OCI-LY3 (cell line): Measurements from ENCODE around the gene HADHB.
"Not testable (repeated sequence)": the region's sequence is repeated elsewhere in the genome, so short reads cannot be mapped to it uniquely, and the experiment has no call there.

Source experiments
- H2AFZ ChIP-seq: fragments of 200-600, 300-600 bp; shearing (Covaris generic); 2 replicates; pipeline ENCODE4 v1.6.0; 2014; ENCODE audit warnings: antibody characterized with exemption, low read depth, low read length
- H3K27ac ChIP-seq: fragments of 200-600, 300-600 bp; sonication (generic); 2 replicates; pipeline ENCODE4 v1.5.1; 2014; ENCODE audit warnings: mild to moderate bottlenecking, low read length, moderate library complexity, mixed read lengths
- H3K27me3 ChIP-seq: fragments of 200-600, 300-600 bp; sonication (generic); 2 replicates; pipeline ENCODE4 v1.6.1; 2014; ENCODE audit warnings: low read depth, low read length, mixed read lengths
- H3K36me3 ChIP-seq: fragments of 200-600, 300-600 bp; sonication (generic); replicated peaks from 2 replicates; pipeline ENCODE3; 2014; ENCODE audit warnings: low read depth, low read length, mixed read lengths
- H3K4me1 ChIP-seq: fragments of 300-600, 200-600 bp; sonication (generic); 2 replicates; pipeline ENCODE4 v1.6.1; 2014; ENCODE audit warnings: low read length, mixed read lengths
- H3K4me2 ChIP-seq: fragments of 200-600, 300-600 bp; sonication (generic); 2 replicates; pipeline ENCODE4 v1.6.1; 2014; ENCODE audit warnings: low read length, mixed read lengths
- H3K4me3 ChIP-seq: fragments of 300-600, 200-600 bp; sonication (generic); 2 replicates; pipeline ENCODE4 v1.5.1; 2014; ENCODE audit warnings: antibody characterized with exemption, mild to moderate bottlenecking, low read length, moderate library complexity
- H3K79me2 ChIP-seq: fragments of 300-600, 200-600 bp; shearing (Covaris generic); 2 replicates; pipeline ENCODE4 v1.6.1; 2014; ENCODE audit warnings: mild to moderate bottlenecking, low read length, mixed read lengths
- H3K9ac ChIP-seq: fragments of 300-600, 200-600 bp; shearing (Covaris generic); 2 replicates; pipeline ENCODE4 v1.6.0; 2014; ENCODE audit warnings: mild to moderate bottlenecking, low read length, moderate library complexity
- H3K9me3 ChIP-seq: fragments of 200-600, 300-600 bp; shearing (Covaris generic); 2 replicates; pipeline ENCODE4 v1.6.1; 2014; ENCODE audit warnings: low read length, mixed read lengths; ENCODE audit not compliant: insufficient read depth
- H4K20me1 ChIP-seq: fragments of 200-600, 300-600 bp; sonication (generic); 2 replicates; pipeline ENCODE4 v1.6.1; 2016; ENCODE audit warnings: low read length, mixed read lengths; ENCODE audit not compliant: insufficient read depth
- CTCF ChIP-seq: fragments of 200-600, 300-600 bp; sonication (generic); IDR thresholded peaks from 2 replicates; pipeline ENCODE4 v1.5.1; 2014; ENCODE audit warnings: antibody characterized with exemption, low read length, low read depth
- EZH2phosphoT487 ChIP-seq: fragments of 200-600 bp; shearing (Covaris generic); IDR thresholded peaks from 2 replicates; pipeline ENCODE4 v1.6.1; 2018; ENCODE audit warnings: antibody characterized with exemption, mixed run types, low read depth

HADHB gene

GRCh38 chr2:26316041-26316440, 71.3 kb downstream of the HADHB start:
- Histone ChIP-seq H3K4me1 (no peaks in the 10 kb centered on the region), H2AFZ (no peak overlapping the region), H3K4me2 (no peak overlapping the region), H3K4me3 (no peak overlapping the region), H3K27ac (no peak overlapping the region), H3K27me3 (no peaks in the 10 kb centered on the region), H3K9me3 (no peaks in the 10 kb centered on the region), H3K36me3 (no peaks in the 10 kb centered on the region), H3K79me2 (no peaks in the 10 kb centered on the region), H3K9ac (no peak overlapping the region), H4K20me1 (no peaks in the 10 kb centered on the region)
- TF ChIP-seq EZH2phosphoT487 (no peak), CTCF (peak; percentile 28)

- Histone ChIP-seq H3K9ac (no peak overlapping the region), H2AFZ (no peak overlapping the region), H3K4me1 (no peaks in the 10 kb centered on the region), H3K4me3 (no peak overlapping the region), H3K9me3 (no peaks in the 10 kb centered on the region), H3K27me3 (no peaks in the 10 kb centered on the region), H3K4me2 (no peak overlapping the region), H4K20me1 (no peaks in the 10 kb centered on the region), H3K36me3 (no peaks in the 10 kb centered on the region), H3K79me2 (no peaks in the 10 kb centered on the region), H3K27ac (no peak overlapping the region)
- TF ChIP-seq EZH2phosphoT487 (no peak), CTCF (no peak)
These were observed 72.1 kb downstream of the HADHB start for GRCh38 chr2:26316845-26317244.

GRCh38 chr2:26317377-26318105, 72.8 kb downstream of the HADHB start:
- Histone ChIP-seq H4K20me1 (no peaks in the 10 kb centered on the region), H3K27me3 (no peaks in the 10 kb centered on the region), H2AFZ (no peak overlapping the region), H3K9me3 (no peaks in the 10 kb centered on the region), H3K36me3 (no peaks in the 10 kb centered on the region), H3K4me2 (no peak overlapping the region), H3K4me1 (no peaks in the 10 kb centered on the region), H3K9ac (no peak overlapping the region), H3K4me3 (no peak overlapping the region), H3K79me2 (no peaks in the 10 kb centered on the region), H3K27ac (no peak overlapping the region)
- TF ChIP-seq EZH2phosphoT487, result no peak
- TF ChIP-seq CTCF, result no peak

DNA sequence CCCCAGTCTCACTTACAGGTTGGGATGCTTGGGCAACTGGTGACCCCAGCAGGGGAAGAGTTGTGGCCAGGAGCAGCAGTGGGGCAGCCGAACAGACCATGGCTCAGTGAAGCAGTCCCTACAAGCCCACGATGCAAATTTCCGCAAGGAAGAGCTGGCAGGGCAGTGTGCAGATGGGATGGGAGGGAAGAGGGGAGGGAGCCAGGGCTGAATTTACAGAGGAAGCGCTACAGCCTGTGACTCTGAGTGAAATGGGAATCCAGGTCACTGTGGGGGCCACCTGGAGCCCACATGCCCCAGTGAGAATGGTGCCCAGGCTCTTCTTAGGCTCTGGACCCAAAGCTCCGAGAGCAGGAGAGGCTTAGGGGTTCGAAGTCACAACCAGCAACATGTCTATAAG, 74.2 kb downstream of the HADHB start:
- no peaks in the 10 kb centered on the region for H3K4me1 ChIP-seq
- H3K36me3 ChIP-seq, result no peaks in the 10 kb centered on the region
- H3K27ac ChIP-seq, result no peak overlapping the region
- TF ChIP-seq CTCF (no peak), EZH2phosphoT487 (no peak)
- no peak overlapping the region for H3K4me3 ChIP-seq
- H4K20me1 ChIP-seq, result no peaks in the 10 kb centered on the region
- H3K79me2 ChIP-seq, result no peaks in the 10 kb centered on the region
- H3K9ac ChIP-seq, result no peak overlapping the region
- H2AFZ ChIP-seq, result no peak overlapping the region
- no peaks in the 10 kb centered on the region for H3K9me3 ChIP-seq
- H3K4me2 ChIP-seq, result no peak overlapping the region
- no peaks in the 10 kb centered on the region for H3K27me3 ChIP-seq

DNA sequence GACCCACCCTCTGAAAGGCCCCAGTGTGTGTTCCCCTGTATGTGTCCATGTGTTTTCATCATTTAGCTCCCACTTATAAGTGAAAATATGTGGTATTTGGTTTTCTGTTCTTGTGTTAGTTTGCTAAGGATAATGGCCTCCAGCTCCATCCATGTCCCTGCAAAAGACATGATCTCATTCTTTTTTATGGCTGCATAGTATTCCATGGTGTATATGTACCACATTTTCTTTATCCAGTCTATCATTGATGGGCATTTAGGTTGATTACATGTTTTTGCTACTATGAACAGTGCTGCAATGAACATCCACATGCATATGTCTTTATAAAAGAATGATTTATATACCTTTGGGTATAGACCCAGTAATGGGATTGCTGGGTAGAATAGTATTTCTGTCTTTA, 79.7 kb downstream of the HADHB start:
- H3K9me3 ChIP-seq, H4K20me1 ChIP-seq, H3K36me3 ChIP-seq, H3K4me3 ChIP-seq, H3K9ac ChIP-seq, H2AFZ ChIP-seq, H3K27ac ChIP-seq, H3K4me2 ChIP-seq, H3K79me2 ChIP-seq: not testable (repeated sequence)
- peaks cover 18% of the 10 kb centered on the region; the same call in 1 of the 2 replicates for H3K27me3 ChIP-seq
- peaks cover 15% of the 10 kb centered on the region for H3K4me1 ChIP-seq
